PC-3 (cell line): ENCODE data around the gene STAT5A.

Experiments used
- CTCF ChIP-seq: fragments of 300-600 bp; sonication (generic); conservative IDR thresholded peaks from 2 replicates; pipeline ENCODE4 v1.5.1; 2017; ENCODE audit warnings: antibody characterized with exemption, low read depth, mild to moderate bottlenecking, low read length
- EZH2 ChIP-seq: fragments of 300-600 bp; sonication (generic); IDR thresholded peaks from one replicate; pipeline ENCODE4 v1.6.1; 2017; ENCODE audit warnings: antibody characterized with exemption, mild to moderate bottlenecking, low read length; ENCODE audit not compliant: unreplicated experiment
- EZH2phosphoT487 ChIP-seq: fragments of 300-600 bp; sonication (generic); IDR thresholded peaks from 2 replicates; pipeline ENCODE4 v1.6.1; 2018; ENCODE audit warnings: mild to moderate bottlenecking, antibody characterized with exemption, low read length, borderline replicate concordance

- TF ChIP-seq EZH2 (no peak), CTCF (no peak), EZH2phosphoT487 (no peak)
Measured at GRCh38 chr17:42337442-42337841, 49.1 kb downstream of the STAT5A start.
